H7 (cell line): Measurements from ENCODE around the gene DAB2. TPM values are rescaled to one million over a fixed set of nuclear protein-coding genes. Genes with fewer than 3 reads are reported as not detected.

Experiments
- DNase-seq: peaks from one replicate; pipeline ENCODE4 v3.0.0; 2012
- H3K27me3 ChIP-seq: 2 replicates; pipeline ENCODE4 v1.6.0; 2011; ENCODE audit warnings: mild to moderate bottlenecking, low read length; ENCODE audit not compliant: control insufficient read depth, insufficient read depth
- H3K36me3 ChIP-seq: replicated peaks from 2 replicates; pipeline ENCODE4 v1.5.1; 2011; ENCODE audit warnings: low read length; ENCODE audit not compliant: control insufficient read depth, insufficient read depth
- H3K4me3 ChIP-seq: 2 replicates; pipeline ENCODE4 v1.5.1; 2011; ENCODE audit warnings: low read depth, mild to moderate bottlenecking, control low read depth, low read length, moderate library complexity; ENCODE audit not compliant: insufficient read depth
- total RNA-seq: library from RNA; depleted of rRNA; stranded (reverse); fragments of >200 nt; shearing (Covaris generic); gene quantifications from 2 replicates; pipeline ENCODE4 v1.2.3, GENCODE V29; 2014

The DAB2 gene
- total RNA-seq, 1 experiment from 2014 or later = 3.7 TPM

- Histone ChIP-seq H3K36me3 (no peaks in the 10 kb centered on the region), H3K27me3 (no peaks in the 10 kb centered on the region), H3K4me3 (no peak overlapping the region)
- no peak for DNase-seq
Observed at GRCh38 chr5:39439582-39440162, 14.9 kb upstream of the DAB2 start.

GRCh38 chr5:39437467-39437866 is 12.7 kb upstream of the DAB2 start:
- Histone ChIP-seq H3K36me3 (no peaks in the 10 kb centered on the region), H3K27me3 (no peaks in the 10 kb centered on the region), H3K4me3 (no peak overlapping the region)
- DNase-seq = no peak

- DNase-seq = no peak
- H3K36me3 ChIP-seq = no peaks in the 10 kb centered on the region
- H3K4me3 ChIP-seq = no peak overlapping the region
- no peaks in the 10 kb centered on the region for H3K27me3 ChIP-seq
Observed at GRCh38 chr5:39433848-39434247, 9.1 kb upstream of the DAB2 start.

DNA sequence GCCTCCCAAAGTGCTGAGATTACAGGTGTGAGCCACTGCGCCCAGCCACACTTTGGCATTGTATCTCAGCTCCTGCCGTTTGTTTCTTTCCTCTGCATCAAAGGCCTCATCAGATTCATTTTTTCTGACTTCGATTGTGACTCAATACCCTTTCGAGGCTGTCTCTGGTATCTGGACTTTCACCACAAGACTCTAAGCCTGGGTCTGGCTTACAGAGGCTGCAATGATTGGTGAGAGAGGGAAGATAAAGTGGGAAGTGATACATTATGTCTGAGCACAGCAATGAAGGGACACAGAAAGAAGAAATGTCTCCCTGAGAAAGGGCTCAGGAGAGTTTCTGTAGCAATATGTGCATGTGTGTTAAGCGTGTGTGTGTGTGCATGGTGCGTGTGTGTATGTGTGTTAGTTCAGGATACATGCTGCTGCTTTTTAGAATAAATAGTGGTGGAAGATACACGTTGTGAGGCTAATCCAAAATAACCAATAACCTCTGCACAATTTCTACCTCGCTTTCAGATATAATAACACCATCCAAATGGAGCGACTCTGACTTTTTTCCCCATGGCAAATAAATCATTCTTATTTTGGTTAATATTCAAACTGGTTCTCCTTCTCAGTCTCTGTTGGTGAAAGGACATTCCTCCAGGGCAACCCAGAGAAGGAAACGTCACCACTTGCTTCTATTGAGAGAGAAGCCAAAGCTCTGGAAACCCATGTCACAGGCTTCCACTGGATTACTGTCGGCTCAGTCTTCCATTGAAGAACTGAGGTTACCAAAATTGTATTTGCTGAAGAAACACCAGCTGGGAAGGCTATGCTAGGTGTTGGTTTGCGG is 8.1 kb upstream of the DAB2 start:
- DNase-seq = no peak
- no peaks in the 10 kb centered on the region for H3K36me3 ChIP-seq

DNA sequence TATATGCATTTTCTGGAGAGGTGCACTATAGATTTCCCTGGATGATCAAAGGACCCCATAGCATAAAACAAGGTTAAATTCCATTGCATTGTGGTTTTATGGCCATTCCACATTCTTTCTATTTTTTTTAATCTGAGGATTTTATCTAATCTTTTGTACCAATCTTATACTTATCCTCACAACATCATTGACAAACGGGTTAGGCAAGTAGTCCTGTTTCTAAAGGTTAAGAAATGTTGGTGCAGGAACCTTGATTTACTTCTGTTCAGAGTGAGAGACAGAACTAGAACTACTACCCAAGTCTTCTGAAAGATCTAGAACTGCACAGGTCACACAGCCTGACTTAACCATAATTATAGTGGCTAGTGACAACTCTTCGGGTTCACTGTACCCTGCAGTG is 5.7 kb upstream of the DAB2 start:
- no peaks in the 10 kb centered on the region for H3K27me3 ChIP-seq
- H3K36me3 ChIP-seq = no peaks in the 10 kb centered on the region
- DNase-seq = no peak
- no peak overlapping the region for H3K4me3 ChIP-seq

More for the DNA sequence above, 8.1 kb upstream of the DAB2 start:
- no peaks in the 10 kb centered on the region for H3K27me3 ChIP-seq
- H3K4me3 ChIP-seq = no peak overlapping the region

- no peaks in the 10 kb centered on the region for H3K36me3 ChIP-seq
- no peaks in the 10 kb centered on the region for H3K27me3 ChIP-seq
- H3K4me3 ChIP-seq = no peak overlapping the region
- no peak for DNase-seq
Observed at GRCh38 chr5:39428640-39429039, 3.9 kb upstream of the DAB2 start.

DNA sequence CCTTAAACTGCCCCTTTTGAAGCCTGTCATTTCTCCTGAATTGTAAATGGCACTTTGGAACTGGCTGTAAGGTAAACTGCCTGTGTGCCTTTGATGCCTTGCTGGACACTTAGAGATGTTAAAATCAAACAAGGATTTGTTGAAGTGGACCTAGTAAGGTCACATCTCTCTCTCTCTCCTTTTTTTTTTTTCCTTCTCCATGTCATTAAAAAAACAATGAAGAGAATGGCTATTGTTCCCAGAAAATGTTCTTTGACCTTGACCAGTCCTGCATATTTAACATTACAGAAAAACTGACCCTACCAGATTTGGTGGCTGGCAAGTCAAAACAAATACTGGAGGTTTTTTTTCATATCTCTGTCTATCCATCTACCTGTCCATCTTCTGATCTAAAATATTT is 2.9 kb upstream of the DAB2 start:
- no peak for DNase-seq
- Histone ChIP-seq H3K4me3 (no peak overlapping the region), H3K36me3 (no peaks in the 10 kb centered on the region)

GRCh38 chr5:39427229-39427628 is 2.4 kb upstream of the DAB2 start:
- no peak for DNase-seq
- Histone ChIP-seq H3K27me3 (no peaks in the 10 kb centered on the region), H3K36me3 (no peaks in the 10 kb centered on the region), H3K4me3 (no peak overlapping the region)

More for the DNA sequence above, 2.9 kb upstream of the DAB2 start:
- H3K27me3 ChIP-seq = no peaks in the 10 kb centered on the region

GRCh38 chr5:39426746-39427105 is 1.9 kb upstream of the DAB2 start:
- H3K36me3 ChIP-seq = no peaks in the 10 kb centered on the region
- no peak for DNase-seq
- H3K4me3 ChIP-seq = no peak overlapping the region
- no peaks in the 10 kb centered on the region for H3K27me3 ChIP-seq

DNA sequence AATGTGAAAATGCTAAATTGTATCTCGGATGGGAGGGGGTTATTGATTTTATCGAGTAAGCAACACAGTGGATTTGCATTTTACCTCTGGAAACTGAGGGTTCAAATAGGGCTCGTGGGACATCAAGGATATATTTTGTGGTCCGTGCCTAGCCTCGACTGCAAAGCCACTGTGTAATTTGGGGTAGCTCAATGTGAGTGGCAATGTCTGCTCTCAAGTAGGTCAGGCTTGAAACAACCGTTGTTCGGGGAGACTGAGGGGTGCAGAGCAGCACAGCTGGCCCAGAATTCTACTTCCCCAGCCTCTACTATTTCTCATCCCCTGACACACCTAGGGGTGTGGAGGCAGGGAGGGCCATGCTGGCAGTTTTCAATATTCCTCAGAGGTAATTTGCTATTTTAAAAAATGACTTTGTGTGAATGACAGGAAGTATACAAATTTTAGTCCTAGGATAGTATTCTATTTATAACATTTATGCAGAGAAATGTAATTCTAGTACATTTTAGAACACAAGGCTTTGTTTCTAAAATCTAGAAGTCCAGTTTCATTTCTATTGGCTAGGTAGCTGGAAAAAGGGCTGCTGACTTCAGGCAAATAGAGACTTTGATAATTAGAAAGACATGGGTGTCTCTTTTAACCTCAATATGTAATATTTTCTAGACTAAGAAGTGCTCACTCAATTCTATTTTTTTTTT is 1.4 kb upstream of the DAB2 start:
- no peak overlapping the region for H3K4me3 ChIP-seq
- no peak for DNase-seq
- H3K27me3 ChIP-seq = no peaks in the 10 kb centered on the region
- H3K36me3 ChIP-seq = no peaks in the 10 kb centered on the region

DNA sequence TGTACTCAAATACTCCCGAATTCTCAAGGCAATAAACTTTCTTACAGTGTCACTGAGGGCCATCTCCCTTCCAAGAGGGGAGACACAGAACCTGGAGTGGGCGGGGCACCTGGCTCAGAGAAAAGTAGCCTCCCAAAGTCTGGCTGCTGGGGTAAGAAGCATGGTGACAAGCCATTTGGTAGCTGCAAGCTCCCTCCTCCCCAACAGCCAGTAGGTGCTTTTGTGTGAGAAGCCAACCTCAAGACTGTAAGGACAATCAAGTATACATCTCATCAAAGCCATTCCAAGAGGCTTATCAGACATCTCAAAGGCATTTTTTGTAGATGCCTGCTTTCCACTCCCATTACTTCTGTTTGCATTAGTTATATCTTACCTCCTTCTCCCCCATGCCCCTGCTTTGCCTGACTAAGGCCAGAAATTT is 1.4 kb downstream of the DAB2 start:
- H3K36me3 ChIP-seq = no peaks in the 10 kb centered on the region
- H3K4me3 ChIP-seq = no peak overlapping the region
- no peak for DNase-seq
- no peaks in the 10 kb centered on the region for H3K27me3 ChIP-seq

DNA sequence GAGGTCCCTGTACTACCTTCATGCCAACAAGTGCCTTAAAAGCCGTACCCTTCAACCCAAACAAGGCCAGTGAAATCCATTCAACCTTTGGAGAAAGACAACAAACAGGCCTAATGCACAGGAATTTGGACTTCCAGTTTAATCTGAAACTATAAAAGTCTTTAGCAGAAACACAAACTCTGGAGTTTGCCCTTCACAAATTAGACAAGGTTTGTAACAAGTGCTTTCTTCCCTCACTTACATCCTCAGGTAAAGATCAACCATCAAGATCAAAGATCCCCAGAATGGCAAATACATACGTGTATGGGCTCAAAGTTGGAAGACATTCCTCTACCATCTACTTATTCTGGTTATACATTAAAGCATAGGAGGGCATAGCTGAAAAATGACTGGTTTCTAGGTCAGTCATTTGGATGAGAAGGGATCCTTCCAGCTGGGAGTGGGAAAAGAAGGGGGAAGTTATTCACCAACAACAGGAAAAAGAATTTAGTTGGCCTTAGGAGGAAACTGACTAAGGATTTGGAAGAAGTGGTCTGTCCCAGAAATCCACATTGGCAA is 2.0 kb downstream of the DAB2 start:
- no peaks in the 10 kb centered on the region for H3K27me3 ChIP-seq
- no peak for DNase-seq
- H3K36me3 ChIP-seq = no peaks in the 10 kb centered on the region
- H3K4me3 ChIP-seq = no peak overlapping the region

- Histone ChIP-seq H3K4me3 (no peak overlapping the region), H3K27me3 (no peaks in the 10 kb centered on the region), H3K36me3 (no peaks in the 10 kb centered on the region)
- no peak for DNase-seq
Observed at GRCh38 chr5:39422036-39422606, 2.7 kb downstream of the DAB2 start.

- Histone ChIP-seq H3K36me3 (no peaks in the 10 kb centered on the region), H3K27me3 (no peaks in the 10 kb centered on the region), H3K4me3 (no peak overlapping the region)
- no peak for DNase-seq
Observed at GRCh38 chr5:39420482-39421145, 4.2 kb downstream of the DAB2 start.
